Activated CD8-positive, alpha-beta memory T cell treated with anti-CD3 and anti-CD28 coated beads for 36 hours (primary cell): Measurements from ENCODE around the gene RNU1-2. TPM values are rescaled to one million over a fixed set of nuclear protein-coding genes. Genes with fewer than 3 reads are reported as not detected.
"Not testable (repeated sequence)": the region's sequence is repeated elsewhere in the genome, so short reads cannot be mapped to it uniquely, and the experiment has no call there.

Experiments
- CTCF ChIA-PET: fragments of 350-600 bp; sonication (Branson Sonifier 250); formaldehyde crosslinking; loops from one replicate; lab custom pipeline; 2021; ENCODE audit warnings: antibody characterized with exemption; lab: Charles Lee
- POLR2A ChIA-PET: fragments of 350-600 bp; sonication (Branson Sonifier 250); formaldehyde crosslinking; loops from one replicate; lab custom pipeline; 2021; ENCODE audit warnings: antibody characterized with exemption; lab: Charles Lee
- total RNA-seq, 2 experiments: library from RNA; stranded (reverse); gene quantifications; one replicate each; pipeline ENCODE4 v1.2.3, GENCODE V29; 2021

Gene RNU1-2
- total RNA-seq, 2 experiments from 2014 or later, result 907 to 1,003 TPM

DNA sequence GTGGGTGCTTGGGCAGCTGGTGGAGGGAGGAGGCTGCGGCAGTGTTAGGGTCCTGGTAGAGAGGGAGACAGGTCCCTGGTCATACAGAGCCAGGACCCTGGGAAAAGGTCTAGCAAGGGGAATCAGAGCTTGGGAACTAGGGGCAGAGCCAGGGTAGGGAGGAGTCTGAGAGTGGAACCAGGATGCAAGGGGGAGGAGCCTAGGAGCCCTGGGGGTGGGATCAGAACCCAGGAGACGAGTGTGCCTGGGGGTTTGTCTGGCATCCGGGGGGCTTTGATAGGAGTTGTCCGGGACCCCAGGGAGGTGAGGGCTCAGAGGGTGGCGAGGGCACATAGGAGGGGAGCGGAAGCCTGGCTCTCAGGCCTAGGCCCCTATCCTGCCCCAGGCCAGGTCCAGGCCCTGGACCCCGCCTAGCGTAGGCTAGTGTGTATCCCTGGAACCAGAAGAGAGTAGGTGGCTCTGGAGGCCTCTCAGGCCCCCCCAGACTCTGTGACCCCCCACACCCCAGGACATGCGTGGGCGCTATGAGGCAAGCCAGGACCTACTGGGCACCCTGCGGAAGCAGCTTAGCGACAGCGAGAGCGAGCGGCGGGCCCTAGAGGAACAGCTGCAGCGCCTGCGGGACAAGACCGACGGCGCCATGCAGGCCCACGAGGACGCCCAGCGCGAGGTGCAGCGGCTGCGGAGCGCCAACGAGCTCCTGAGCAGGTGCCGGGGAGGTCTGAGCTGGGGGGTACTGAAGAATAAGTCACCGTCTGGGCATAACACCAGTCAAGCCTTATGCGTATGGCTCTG, 43.8 kb downstream of the RNU1-2 start:
- POLR2A ChIA-PET, CTCF ChIA-PET: not testable (repeated sequence)

GRCh38 chr1:16944038-16944437, 48.3 kb downstream of the RNU1-2 start:
- CTCF ChIA-PET, result no interaction called here
- POLR2A ChIA-PET, result no interaction called here

DNA sequence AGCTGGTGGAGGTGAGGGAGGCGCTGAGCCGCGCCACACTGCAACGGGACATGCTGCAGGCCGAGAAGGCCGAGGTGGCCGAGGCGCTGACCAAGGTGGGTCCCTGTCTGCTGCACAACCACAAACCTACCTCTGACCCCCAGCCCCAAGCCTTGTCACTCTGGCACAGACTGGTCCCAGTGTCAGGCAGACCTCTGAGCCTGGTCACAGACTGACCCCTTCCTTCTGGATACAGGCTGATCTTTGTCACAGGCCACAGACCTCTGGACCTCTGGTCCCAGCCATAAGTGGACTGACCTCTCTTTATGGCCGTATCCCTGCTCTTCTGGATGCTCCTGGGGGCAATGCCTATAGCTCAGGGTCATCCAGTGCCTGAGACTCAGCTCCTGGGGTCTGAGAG, 49.7 kb downstream of the RNU1-2 start:
- CTCF ChIA-PET, POLR2A ChIA-PET: not testable (repeated sequence)

Other genes starting within 250 kb of the RNU1-2 start
- 1,000 to 10,000 TPM in 1 of 2 experiments, 100 to 1,000 TPM in 1; 907 to 1,003 TPM for gene RNU1-3, start 229.0 kb upstream of the RNU1-2 start, total RNA-seq
- 1,000 to 10,000 TPM in 1 of 2 experiments, 100 to 1,000 TPM in 1; 907 to 1,003 TPM for gene RNU1-4, start 155.5 kb upstream of the RNU1-2 start, total RNA-seq
- 10 to 100 TPM; 20.4 to 21.4 TPM for gene CROCC, start 26.0 kb downstream of the RNU1-2 start, total RNA-seq
- gene MFAP2, start 84.6 kb downstream of the RNU1-2 start, total RNA-seq, result not detected
- 10 to 100 TPM; 41.3 to 46.9 TPM for gene ATP13A2, start 115.9 kb downstream of the RNU1-2 start, total RNA-seq
- 100 to 1,000 TPM; 151 to 155 TPM for gene SDHB, start 158.1 kb downstream of the RNU1-2 start, total RNA-seq
- not detected for gene PADI2, start 223.5 kb downstream of the RNU1-2 start, total RNA-seq